HFFc6 (cell line): ENCODE results near the gene DPP7. TPM values are rescaled to one million over a fixed set of nuclear protein-coding genes. Genes with fewer than 3 reads are reported as not detected.

Experiments
- DNase-seq: peaks from one replicate; pipeline ENCODE4 v3.0.0-alpha.2; 2018
- H3K27ac Mint-ChIP-seq: 2 replicates; pipeline ENCODE4 v1.8.0; 2020; ENCODE audit warnings: mild to moderate bottlenecking, mixed read lengths
- H3K27me3 Mint-ChIP-seq: 2 replicates; pipeline ENCODE4 v1.8.0; 2021; ENCODE audit warnings: mild to moderate bottlenecking, moderate library complexity, mixed read lengths; ENCODE audit not compliant: insufficient read depth
- H3K36me3 Mint-ChIP-seq: 2 replicates; pipeline ENCODE4 v1.8.0; 2021; ENCODE audit warnings: low read depth, mixed read lengths
- H3K4me1 Mint-ChIP-seq: 2 replicates; pipeline ENCODE4 v1.8.0; 2020; ENCODE audit warnings: low read depth, mixed read lengths
- H3K4me3 Mint-ChIP-seq: 2 replicates; pipeline ENCODE4 v1.8.0; 2020; ENCODE audit warnings: mild to moderate bottlenecking, moderate library complexity, mixed read lengths
- H3K9me3 Mint-ChIP-seq: 2 replicates; pipeline ENCODE4 v1.8.0; 2020; ENCODE audit warnings: mild to moderate bottlenecking, mixed read lengths
- total RNA-seq, 6 experiments: library from RNA; stranded (reverse); fragmentation: NEBNext Ultra II Directional; extraction: Animal tissue kit (Norgen Biotek cat#: 25700); gene quantifications; 2 replicates in 1 of 6; 3 replicates in 5 of 6; pipeline ENCODE4 v1.2.3, GENCODE V29; 2021
- TF ChIP-seq, protein P1 (sequence below): fragments of 200-600 bp; sonication (generic); IDR thresholded peaks from 2 replicates; pipeline ENCODE4 v1.5.0; 2021; ENCODE audit warnings: antibody characterized with exemption, mild to moderate bottlenecking

The DPP7 gene
- total RNA-seq, 6 experiments from 2014 or later, result 47.5 to 90.2 (median 51.1) TPM

DNA sequence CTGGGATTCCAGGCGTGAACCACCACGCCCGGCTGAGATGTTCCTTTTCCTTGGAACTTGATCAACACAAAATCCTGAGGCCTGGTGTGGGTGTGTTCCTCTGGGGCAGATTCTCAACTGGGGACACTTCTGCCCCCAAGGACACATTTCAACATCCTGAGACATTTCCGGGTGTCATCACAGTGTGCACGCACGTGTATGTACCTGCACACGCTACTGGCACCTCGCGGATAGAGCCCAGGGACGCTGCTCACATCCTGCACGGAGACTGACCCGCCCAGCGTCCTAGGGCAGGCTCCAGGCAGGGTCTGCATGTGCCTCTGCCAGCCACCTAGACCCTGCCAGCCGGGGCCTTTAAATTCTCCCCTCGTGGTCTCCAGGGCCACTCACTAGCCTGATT lies 52.1 kb downstream of the DPP7 start:
- H3K27me3 Mint-ChIP-seq, result peaks cover 7% of the 10 kb centered on the region
- no peaks in the 10 kb centered on the region for H3K36me3 Mint-ChIP-seq
- H3K9me3 Mint-ChIP-seq, result no peaks in the 10 kb centered on the region
- H3K27ac Mint-ChIP-seq, result no peak overlapping the region
- TF ChIP-seq, protein P1, sequence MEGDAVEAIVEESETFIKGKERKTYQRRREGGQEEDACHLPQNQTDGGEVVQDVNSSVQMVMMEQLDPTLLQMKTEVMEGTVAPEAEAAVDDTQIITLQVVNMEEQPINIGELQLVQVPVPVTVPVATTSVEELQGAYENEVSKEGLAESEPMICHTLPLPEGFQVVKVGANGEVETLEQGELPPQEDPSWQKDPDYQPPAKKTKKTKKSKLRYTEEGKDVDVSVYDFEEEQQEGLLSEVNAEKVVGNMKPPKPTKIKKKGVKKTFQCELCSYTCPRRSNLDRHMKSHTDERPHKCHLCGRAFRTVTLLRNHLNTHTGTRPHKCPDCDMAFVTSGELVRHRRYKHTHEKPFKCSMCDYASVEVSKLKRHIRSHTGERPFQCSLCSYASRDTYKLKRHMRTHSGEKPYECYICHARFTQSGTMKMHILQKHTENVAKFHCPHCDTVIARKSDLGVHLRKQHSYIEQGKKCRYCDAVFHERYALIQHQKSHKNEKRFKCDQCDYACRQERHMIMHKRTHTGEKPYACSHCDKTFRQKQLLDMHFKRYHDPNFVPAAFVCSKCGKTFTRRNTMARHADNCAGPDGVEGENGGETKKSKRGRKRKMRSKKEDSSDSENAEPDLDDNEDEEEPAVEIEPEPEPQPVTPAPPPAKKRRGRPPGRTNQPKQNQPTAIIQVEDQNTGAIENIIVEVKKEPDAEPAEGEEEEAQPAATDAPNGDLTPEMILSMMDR, result no peak
- H3K4me1 Mint-ChIP-seq, result no peaks in the 10 kb centered on the region; the same call in 1 of the 2 replicates
- no peak overlapping the region for H3K4me3 Mint-ChIP-seq
- no peak for DNase-seq

Other genes with a start within 250 kb of the DPP7 start
- gene EDF1, start 248.4 kb downstream of the DPP7 start, total RNA-seq, result 100 to 1,000 TPM; 369 to 460 (median 443) TPM
- gene TRAF2, start 228.2 kb downstream of the DPP7 start, total RNA-seq, result 10 to 100 TPM; 11.1 to 15.9 (median 13.6) TPM
- gene FBXW5, start 170.0 kb downstream of the DPP7 start, total RNA-seq, result 100 to 1,000 TPM in 1 of 6 experiments, 10 to 100 TPM in 5; 89.1 to 102 (median 94.4) TPM
- gene C8G, start 169.5 kb downstream of the DPP7 start, total RNA-seq, result 1 to 10 TPM in 3 of 6 experiments, under 1 TPM in 3; 0.51 to 1.8 (median 0.97) TPM
- under 1 TPM in 2 of 6 experiments, not detected in 4; 0.14 to 0.31 TPM for gene LCN12, start 162.5 kb downstream of the DPP7 start, total RNA-seq
- not detected for gene PTGDS, start 137.2 kb downstream of the DPP7 start, total RNA-seq
- gene LCNL1, start 131.7 kb downstream of the DPP7 start, total RNA-seq, result not detected
- 10 to 100 TPM; 26.0 to 42.6 (median 29.0) TPM for gene PAXX, start 122.3 kb downstream of the DPP7 start, total RNA-seq
- 10 to 100 TPM in 2 of 6 experiments, 1 to 10 TPM in 4; 2.7 to 14.6 (median 4.0) TPM for gene CLIC3, start 118.2 kb downstream of the DPP7 start, total RNA-seq
- 10 to 100 TPM; 18.3 to 36.3 (median 23.6) TPM for gene ABCA2, start 86.5 kb downstream of the DPP7 start, total RNA-seq
- gene FUT7, start 82.6 kb downstream of the DPP7 start, total RNA-seq, result not detected
- gene NPDC1, start 68.6 kb downstream of the DPP7 start, total RNA-seq, result 100 to 1,000 TPM; 112 to 197 (median 119) TPM
- gene ENTPD2, start 60.7 kb downstream of the DPP7 start, total RNA-seq, result under 1 TPM in 3 of 6 experiments, not detected in 3; 0.12 to 0.28 (median 0.16) TPM
- 10 to 100 TPM in 5 of 6 experiments, 1 to 10 TPM in 1; 7.7 to 14.8 (median 11.3) TPM for gene SAPCD2, start 44.2 kb downstream of the DPP7 start, total RNA-seq
- 10 to 100 TPM in 5 of 6 experiments, 1 to 10 TPM in 1; 9.4 to 13.1 (median 10.6) TPM for gene UAP1L1, start 37.2 kb downstream of the DPP7 start, total RNA-seq
- 10 to 100 TPM; 70.1 to 90.2 (median 77.6) TPM for gene MAN1B1, start 27.7 kb downstream of the DPP7 start, total RNA-seq
- 1 to 10 TPM in 1 of 6 experiments, under 1 TPM in 2, not detected in 3; 0.51 to 1.1 (median 0.66) TPM for gene GRIN1, start 24.4 kb upstream of the DPP7 start, total RNA-seq
- gene LRRC26, start 55.3 kb upstream of the DPP7 start, total RNA-seq, result not detected
- gene TMEM210, start 57.3 kb upstream of the DPP7 start, total RNA-seq, result not detected
- 10 to 100 TPM; 34.8 to 41.5 (median 37.4) TPM for gene ANAPC2, start 73.8 kb upstream of the DPP7 start, total RNA-seq
- gene SSNA1, start 73.9 kb upstream of the DPP7 start, total RNA-seq, result 10 to 100 TPM; 76.7 to 82.8 (median 82.1) TPM
- 10 to 100 TPM in 4 of 6 experiments, 1 to 10 TPM in 2; 9.9 to 18.1 (median 13.3) TPM for gene TPRN, start 86.0 kb upstream of the DPP7 start, total RNA-seq
- 10 to 100 TPM; 38.7 to 47.4 (median 40.1) TPM for gene TMEM203, start 90.9 kb upstream of the DPP7 start, total RNA-seq
- 10 to 100 TPM; 13.1 to 17.3 (median 16.6) TPM for gene NDOR1, start 91.0 kb upstream of the DPP7 start, total RNA-seq
- gene RNF208, start 107.5 kb upstream of the DPP7 start, total RNA-seq, result 1 to 10 TPM; 2.5 to 3.8 (median 3.4) TPM
- gene CYSRT1, start 110.4 kb upstream of the DPP7 start, total RNA-seq, result under 1 TPM; 0.41 to 0.97 (median 0.68) TPM
- not detected for gene RNF224, start 112.8 kb upstream of the DPP7 start, total RNA-seq
- gene SLC34A3, start 116.2 kb upstream of the DPP7 start, total RNA-seq, result not detected
- 100 to 1,000 TPM; 415 to 760 (median 681) TPM for gene TUBB4B, start 126.6 kb upstream of the DPP7 start, total RNA-seq
- not detected for gene STPG3, start 136.6 kb upstream of the DPP7 start, total RNA-seq
- 10 to 100 TPM; 48.5 to 59.9 (median 52.7) TPM for gene NELFB, start 140.6 kb upstream of the DPP7 start, total RNA-seq
- gene TOR4A, start 163.0 kb upstream of the DPP7 start, total RNA-seq, result 10 to 100 TPM; 58.4 to 76.2 (median 62.2) TPM
- gene NRARP, start 187.5 kb upstream of the DPP7 start, total RNA-seq, result under 1 TPM in 5 of 6 experiments, not detected in 1; 0.09 to 0.36 (median 0.17) TPM